GM06990 (cell line): ENCODE data around the gene PSMA4.
"Not testable (repeated sequence)": the region's sequence is repeated elsewhere in the genome, so short reads cannot be mapped to it uniquely, and the experiment has no call there.

Source experiments
- DNase-seq: peaks from one replicate; pipeline ENCODE4 v3.0.0-alpha.2; 2011; ENCODE audit not compliant: insufficient read length; ENCODE audit errors: extremely low read depth
- H3K27me3 ChIP-seq: replicated peaks from 2 replicates; pipeline ENCODE4 v1.6.0; 2011; ENCODE audit warnings: low read length; ENCODE audit not compliant: control insufficient read depth, insufficient read depth
- H3K36me3 ChIP-seq: 2 replicates; pipeline ENCODE4 v1.5.1; 2011; ENCODE audit warnings: low read length; ENCODE audit not compliant: control insufficient read depth, insufficient read depth
- H3K4me3 ChIP-seq: replicated peaks from 2 replicates; pipeline ENCODE4 v1.5.1; 2011; ENCODE audit warnings: low read depth, mild to moderate bottlenecking, control low read depth, low read length
- TF ChIP-seq, protein P1 (sequence below): IDR thresholded peaks from 2 replicates; pipeline ENCODE4 v1.5.1; 2011; ENCODE audit warnings: low read length, control low read depth, mild to moderate bottlenecking, inconsistent platforms; ENCODE audit not compliant: insufficient read depth, poor library complexity, severe bottlenecking

The PSMA4 gene

GRCh38 chr15:78533331-78533730 is 6.9 kb upstream of the PSMA4 start:
- TF ChIP-seq, protein P1, sequence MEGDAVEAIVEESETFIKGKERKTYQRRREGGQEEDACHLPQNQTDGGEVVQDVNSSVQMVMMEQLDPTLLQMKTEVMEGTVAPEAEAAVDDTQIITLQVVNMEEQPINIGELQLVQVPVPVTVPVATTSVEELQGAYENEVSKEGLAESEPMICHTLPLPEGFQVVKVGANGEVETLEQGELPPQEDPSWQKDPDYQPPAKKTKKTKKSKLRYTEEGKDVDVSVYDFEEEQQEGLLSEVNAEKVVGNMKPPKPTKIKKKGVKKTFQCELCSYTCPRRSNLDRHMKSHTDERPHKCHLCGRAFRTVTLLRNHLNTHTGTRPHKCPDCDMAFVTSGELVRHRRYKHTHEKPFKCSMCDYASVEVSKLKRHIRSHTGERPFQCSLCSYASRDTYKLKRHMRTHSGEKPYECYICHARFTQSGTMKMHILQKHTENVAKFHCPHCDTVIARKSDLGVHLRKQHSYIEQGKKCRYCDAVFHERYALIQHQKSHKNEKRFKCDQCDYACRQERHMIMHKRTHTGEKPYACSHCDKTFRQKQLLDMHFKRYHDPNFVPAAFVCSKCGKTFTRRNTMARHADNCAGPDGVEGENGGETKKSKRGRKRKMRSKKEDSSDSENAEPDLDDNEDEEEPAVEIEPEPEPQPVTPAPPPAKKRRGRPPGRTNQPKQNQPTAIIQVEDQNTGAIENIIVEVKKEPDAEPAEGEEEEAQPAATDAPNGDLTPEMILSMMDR = no peak
- H3K27me3 ChIP-seq = no peaks in the 10 kb centered on the region
- no peak for DNase-seq

GRCh38 chr15:78536134-78536533 is 4.1 kb upstream of the PSMA4 start:
- H3K36me3 ChIP-seq = no peaks in the 10 kb centered on the region
- TF ChIP-seq, protein P1 = no peak
- no peak overlapping the region for H3K4me3 ChIP-seq
- no peaks in the 10 kb centered on the region for H3K27me3 ChIP-seq
- DNase-seq = no peak

More at GRCh38 chr15:78533331-78533730, 6.9 kb upstream of the PSMA4 start:
- Histone ChIP-seq H3K36me3 (no peaks in the 10 kb centered on the region), H3K4me3 (no peak overlapping the region)

- H3K36me3 ChIP-seq = no peaks in the 10 kb centered on the region
- no peak overlapping the region for H3K4me3 ChIP-seq
- TF ChIP-seq, protein P1 = no peak
- H3K27me3 ChIP-seq = no peaks in the 10 kb centered on the region
- DNase-seq = no peak
These were observed 2.9 kb upstream of the PSMA4 start for GRCh38 chr15:78537266-78537905.

DNA sequence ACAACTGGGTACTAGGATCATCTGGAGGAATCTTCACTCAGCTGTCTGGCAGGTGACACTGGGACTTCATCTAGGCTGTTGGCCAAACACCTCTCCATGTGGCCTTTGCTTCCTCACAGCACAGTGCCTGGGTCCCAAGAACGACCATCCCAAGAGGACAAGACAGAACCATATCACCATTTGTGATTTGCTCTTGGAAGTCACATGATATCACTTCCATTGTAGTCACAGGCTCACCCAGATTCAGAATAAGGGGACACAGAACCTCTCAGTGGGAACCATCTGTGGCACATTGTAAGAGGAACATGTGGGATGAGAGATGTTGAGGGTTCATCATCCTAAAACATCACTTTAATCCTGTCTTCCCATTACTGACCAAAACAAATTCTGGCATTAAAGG is 1.9 kb upstream of the PSMA4 start:
- no peaks in the 10 kb centered on the region for H3K27me3 ChIP-seq
- peaks cover 5% of the 10 kb centered on the region for H3K36me3 ChIP-seq
- no peak for DNase-seq
- TF ChIP-seq, protein P1 = no peak
- no peak overlapping the region for H3K4me3 ChIP-seq

DNA sequence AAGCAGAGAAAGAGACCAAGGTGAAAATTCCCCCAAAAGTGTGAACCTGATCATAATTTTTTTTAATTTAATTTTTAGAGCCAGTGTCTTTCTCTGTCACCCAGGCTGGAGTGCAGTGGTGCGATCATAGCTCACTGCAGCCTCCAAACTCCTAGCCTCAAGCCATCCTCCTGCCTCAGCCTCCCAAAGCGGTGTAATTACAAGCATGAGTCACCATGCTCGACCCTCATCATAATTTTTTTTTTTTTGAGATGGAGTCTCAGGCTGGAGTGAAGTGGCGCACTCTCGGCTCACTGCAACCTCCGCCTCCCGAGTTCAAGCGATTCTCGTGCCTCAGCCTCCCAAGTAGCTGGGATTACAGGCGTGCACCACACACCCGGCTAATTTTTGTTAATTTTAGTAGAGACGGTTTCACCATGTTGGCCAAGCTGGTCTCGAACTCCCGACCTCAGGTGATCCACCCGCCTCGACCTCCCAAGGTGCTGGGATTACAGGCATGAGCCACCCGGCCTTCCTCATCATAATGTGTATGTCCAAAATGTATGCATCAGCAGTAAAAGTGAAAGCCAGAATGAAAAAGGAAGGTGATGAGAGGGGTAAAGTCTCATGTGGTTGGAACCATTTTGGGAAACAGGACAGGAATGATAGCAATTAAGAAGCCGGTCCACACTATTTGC is 642 bp upstream of the PSMA4 start:
- DNase-seq, H3K27me3 ChIP-seq, H3K36me3 ChIP-seq: not testable (repeated sequence)
- peak overlapping the region; percentile 74 for H3K4me3 ChIP-seq

- TF ChIP-seq, protein P1 = no peak
- peak overlapping the region; percentile 74 for H3K4me3 ChIP-seq
- peaks cover 14% of the 10 kb centered on the region for H3K36me3 ChIP-seq
- no peaks in the 10 kb centered on the region for H3K27me3 ChIP-seq
- no peak for DNase-seq
These were observed 863 bp downstream of the PSMA4 start for GRCh38 chr15:78540871-78541743.
